H7 (cell line): ENCODE results near the gene EHD2. TPM values are rescaled to one million over a fixed set of nuclear protein-coding genes. Genes with fewer than 3 reads are reported as not detected.

Experiments
- DNase-seq: peaks from one replicate; pipeline ENCODE4 v3.0.0; 2012
- H3K27me3 ChIP-seq: 2 replicates; pipeline ENCODE4 v1.6.0; 2011; ENCODE audit warnings: mild to moderate bottlenecking, low read length; ENCODE audit not compliant: control insufficient read depth, insufficient read depth
- H3K36me3 ChIP-seq: replicated peaks from 2 replicates; pipeline ENCODE4 v1.5.1; 2011; ENCODE audit warnings: low read length; ENCODE audit not compliant: control insufficient read depth, insufficient read depth
- H3K4me3 ChIP-seq: 2 replicates; pipeline ENCODE4 v1.5.1; 2011; ENCODE audit warnings: low read depth, mild to moderate bottlenecking, control low read depth, low read length, moderate library complexity; ENCODE audit not compliant: insufficient read depth
- total RNA-seq: library from RNA; depleted of rRNA; stranded (reverse); fragments of >200 nt; shearing (Covaris generic); gene quantifications from 2 replicates; pipeline ENCODE4 v1.2.3, GENCODE V29; 2014

The EHD2 gene
- total RNA-seq, 1 experiment from 2014 or later: 7.5 TPM

- peak; percentile 61 for DNase-seq
Measured at GRCh38 chr19:47679922-47680857, 33.0 kb upstream of the EHD2 start.

GRCh38 chr19:47680858-47681332 is 32.3 kb upstream of the EHD2 start:
- Histone ChIP-seq H3K36me3 (peaks cover 9% of the 10 kb centered on the region), H3K4me3 (no peak overlapping the region), H3K27me3 (no peaks in the 10 kb centered on the region)
- DNase-seq: no peak

More at GRCh38 chr19:47679922-47680857, 33.0 kb upstream of the EHD2 start:
- Histone ChIP-seq H3K27me3 (no peaks in the 10 kb centered on the region), H3K36me3 (peaks cover 6% of the 10 kb centered on the region), H3K4me3 (no peak overlapping the region)

- Histone ChIP-seq H3K4me3 (no peak overlapping the region), H3K36me3 (peaks cover 7% of the 10 kb centered on the region), H3K27me3 (no peaks in the 10 kb centered on the region)
- DNase-seq: no peak
Measured at GRCh38 chr19:47681388-47681787, 31.8 kb upstream of the EHD2 start.

DNA sequence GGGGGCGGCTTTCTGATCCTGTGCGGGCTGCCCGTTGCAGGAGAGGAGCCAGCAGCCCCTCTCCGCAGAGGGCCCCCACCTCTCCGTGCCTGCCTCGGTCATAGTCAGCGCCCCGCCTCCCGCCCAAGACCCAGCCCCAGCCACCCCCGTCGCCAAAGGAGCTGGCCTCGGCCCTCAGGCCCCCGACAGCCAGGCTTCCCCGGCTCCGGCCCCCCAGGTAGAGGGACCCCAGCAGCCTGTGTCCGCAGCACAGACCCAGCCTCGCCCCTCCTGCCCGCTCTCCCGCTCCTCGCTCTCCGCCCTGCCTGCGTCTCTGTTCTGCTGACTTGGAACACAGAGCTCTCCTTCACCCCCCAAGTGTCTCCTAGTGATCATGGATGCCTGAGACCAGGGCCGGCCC is 31.3 kb upstream of the EHD2 start:
- H3K36me3 ChIP-seq: peaks cover 7% of the 10 kb centered on the region
- H3K27me3 ChIP-seq: no peaks in the 10 kb centered on the region
- peak; percentile 64 for DNase-seq

DNA sequence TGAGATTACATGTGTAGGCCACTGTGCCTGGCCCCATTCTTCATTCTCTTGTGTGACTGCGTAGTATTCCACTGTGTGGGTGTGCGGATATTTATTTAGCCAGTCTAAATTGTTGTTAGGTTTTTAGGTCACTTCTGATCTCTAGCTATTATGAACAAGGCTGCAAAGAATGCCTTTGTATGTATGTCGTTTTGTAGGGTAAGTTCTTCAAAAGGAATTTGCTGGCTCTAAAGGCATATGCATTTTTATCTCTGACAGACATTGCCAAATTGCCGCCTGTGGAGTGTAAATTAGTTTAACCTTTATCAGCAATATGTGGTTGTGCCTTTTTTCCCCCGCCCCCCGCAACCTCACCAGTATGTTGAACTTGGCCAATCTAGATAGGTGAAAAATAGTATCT is 30.3 kb upstream of the EHD2 start:
- H3K36me3 ChIP-seq: peaks cover 7% of the 10 kb centered on the region
- no peak overlapping the region for H3K4me3 ChIP-seq
- no peaks in the 10 kb centered on the region for H3K27me3 ChIP-seq
- no peak for DNase-seq

More for the DNA sequence above, 31.3 kb upstream of the EHD2 start:
- no peak overlapping the region for H3K4me3 ChIP-seq

DNA sequence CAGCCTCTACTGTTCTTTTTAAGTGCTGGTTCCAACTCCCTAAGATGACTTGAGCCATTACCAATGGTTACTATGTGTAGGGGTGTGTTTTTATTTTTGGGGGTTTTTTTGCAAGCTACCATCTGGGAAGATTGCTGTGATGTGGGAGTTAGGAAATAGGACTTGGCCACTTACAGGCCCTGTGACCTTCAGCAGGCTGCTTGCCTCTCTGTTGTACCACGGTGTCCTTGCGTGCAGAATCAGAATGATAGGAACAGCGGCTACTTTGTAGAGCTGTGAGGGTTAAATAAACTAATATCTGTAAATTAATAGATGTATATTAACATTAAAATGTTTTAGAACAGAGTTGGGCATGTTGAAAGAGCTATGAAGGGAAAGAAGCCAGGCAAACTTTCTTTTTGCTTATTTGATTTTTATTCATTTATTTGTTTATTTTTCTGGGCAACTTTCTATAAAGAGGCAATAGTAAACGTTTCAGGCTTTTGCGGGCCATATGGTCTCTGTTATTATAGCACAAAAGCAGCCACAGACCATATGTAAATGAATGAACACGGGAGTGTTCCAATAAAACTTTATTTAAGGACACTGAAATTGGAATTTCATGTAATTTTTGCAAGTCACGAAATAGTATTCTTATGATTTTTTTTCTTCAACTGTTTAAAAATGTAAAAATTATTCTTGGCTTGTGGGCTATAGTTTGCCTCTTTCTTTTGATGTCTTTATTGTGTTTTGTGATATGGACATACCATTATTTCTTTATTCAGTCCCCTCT is 26.4 kb upstream of the EHD2 start:
- no peaks in the 10 kb centered on the region for H3K27me3 ChIP-seq
- peaks cover 7% of the 10 kb centered on the region for H3K36me3 ChIP-seq
- no peak for DNase-seq
- H3K4me3 ChIP-seq: no peak overlapping the region

DNA sequence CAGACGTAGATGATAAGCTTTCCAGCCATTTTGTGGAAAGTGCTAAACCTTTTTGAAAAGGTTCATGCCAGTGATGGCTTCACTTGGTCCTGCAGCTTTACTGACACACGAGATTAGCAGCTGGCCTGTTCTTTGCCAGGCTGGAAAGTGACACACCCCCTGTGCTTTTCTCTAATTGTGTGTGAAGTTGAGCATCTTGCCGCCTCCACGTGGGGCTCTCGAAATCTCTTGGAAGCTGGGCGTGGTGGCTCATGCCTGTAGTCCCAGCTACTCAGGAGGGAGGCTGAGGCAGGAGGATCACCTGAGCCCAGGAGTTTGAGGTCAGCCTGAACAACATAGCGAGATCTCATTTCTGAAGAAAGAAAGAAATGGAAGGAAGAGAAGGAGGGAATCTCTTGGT is 25.3 kb upstream of the EHD2 start:
- Histone ChIP-seq H3K27me3 (no peaks in the 10 kb centered on the region), H3K4me3 (no peak overlapping the region), H3K36me3 (peaks cover 9% of the 10 kb centered on the region)
- DNase-seq: no peak

DNA sequence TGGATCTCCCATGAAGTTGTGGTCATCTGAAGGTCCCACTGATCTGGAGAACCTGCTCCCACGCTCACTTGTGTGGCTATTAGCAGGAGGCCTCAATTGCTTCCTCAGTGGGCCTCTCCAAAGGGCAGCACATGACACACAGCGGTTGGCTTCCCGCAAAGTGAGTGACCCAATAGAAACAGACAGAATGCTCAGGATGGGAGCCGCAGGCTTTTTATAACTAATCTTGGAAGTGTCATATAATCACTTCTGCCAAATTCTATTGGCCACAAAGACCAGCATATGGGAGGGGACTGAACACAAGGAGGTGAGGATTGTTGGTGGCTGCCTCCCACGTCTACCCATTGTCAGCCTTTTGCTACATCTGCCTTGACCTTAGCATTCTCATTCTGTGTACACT is 22.1 kb upstream of the EHD2 start:
- H3K36me3 ChIP-seq: peaks cover 5% of the 10 kb centered on the region
- no peaks in the 10 kb centered on the region for H3K27me3 ChIP-seq
- H3K4me3 ChIP-seq: no peak overlapping the region
- DNase-seq: no peak

- no peak for DNase-seq
- H3K36me3 ChIP-seq: peaks cover 5% of the 10 kb centered on the region
- H3K27me3 ChIP-seq: no peaks in the 10 kb centered on the region
- H3K4me3 ChIP-seq: no peak overlapping the region
Measured at GRCh38 chr19:47691782-47692181, 21.4 kb upstream of the EHD2 start.

- Histone ChIP-seq H3K4me3 (no peak overlapping the region), H3K27me3 (no peaks in the 10 kb centered on the region)
- peak; percentile 74 for DNase-seq
Measured at GRCh38 chr19:47693489-47693888, 19.7 kb upstream of the EHD2 start.

GRCh38 chr19:47693903-47694302 is 19.3 kb upstream of the EHD2 start:
- no peaks in the 10 kb centered on the region for H3K27me3 ChIP-seq
- H3K36me3 ChIP-seq: peaks cover 5% of the 10 kb centered on the region
- no peak overlapping the region for H3K4me3 ChIP-seq
- DNase-seq: peak; percentile 66

More at GRCh38 chr19:47693489-47693888, 19.7 kb upstream of the EHD2 start:
- peaks cover 5% of the 10 kb centered on the region for H3K36me3 ChIP-seq

- H3K27me3 ChIP-seq: no peaks in the 10 kb centered on the region
- no peak overlapping the region for H3K4me3 ChIP-seq
- peaks cover 6% of the 10 kb centered on the region for H3K36me3 ChIP-seq
- DNase-seq: peak; percentile 63
Measured at GRCh38 chr19:47694466-47695273, 18.6 kb upstream of the EHD2 start.

DNA sequence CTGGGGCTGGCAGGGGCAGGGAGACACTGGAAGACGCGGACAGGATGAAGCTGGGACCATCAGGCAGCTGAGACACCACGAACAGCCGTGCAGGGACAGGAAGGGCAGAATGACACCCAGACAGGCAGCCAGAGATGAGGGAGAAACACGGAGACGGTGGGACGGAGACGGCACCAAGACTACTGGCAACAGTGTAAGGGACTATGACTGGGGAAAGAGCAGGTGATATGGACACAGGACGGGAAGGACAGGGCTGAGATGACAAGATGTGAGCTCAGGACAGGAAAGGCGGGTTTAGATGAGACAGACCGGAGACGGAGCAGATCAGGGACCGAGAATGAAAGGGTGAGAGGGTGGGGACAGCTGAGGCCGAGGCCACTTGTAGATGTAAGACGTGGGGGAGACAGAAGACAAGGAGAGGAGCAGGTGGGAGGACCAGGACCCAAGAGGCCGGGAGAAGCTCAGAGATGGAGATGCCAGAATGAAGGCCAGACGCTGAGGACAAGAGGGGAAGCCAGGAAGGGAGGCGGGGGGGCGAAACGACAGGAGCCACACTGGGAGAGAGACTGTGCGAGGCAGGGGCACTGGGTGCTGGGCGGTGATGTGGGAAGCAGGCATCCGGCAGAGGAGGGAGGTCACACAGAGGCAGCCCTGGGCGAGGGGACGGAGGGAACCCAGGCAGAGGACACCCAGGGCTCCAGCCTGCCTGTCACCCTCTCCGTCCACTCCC is 17.5 kb upstream of the EHD2 start:
- DNase-seq: peak; percentile 51
- Histone ChIP-seq H3K36me3 (peaks cover 6% of the 10 kb centered on the region), H3K27me3 (no peaks in the 10 kb centered on the region), H3K4me3 (no peak overlapping the region)
